ENCODE data around the gene CEPT1. TPM values are rescaled to one million over a fixed set of nuclear protein-coding genes. Genes with fewer than 3 reads are reported as not detected.
"Not testable (repeated sequence)": the region's sequence is repeated elsewhere in the genome, so short reads cannot be mapped to it uniquely, and the experiment has no call there.

CEPT1 gene
- 34.6 and 58.9 TPM in 2 replicates for total RNA-seq (ENCODE audit: low replicate concordance)

GRCh38 chr1:111139956-111140679 lies at the start of gene CEPT1, which contains the start of gene DRAM2:
Gene CEPT1 (plus strand): TSS chr1:111140223. CDS start chr1:111147715, 7,492 bp downstream.
Gene DRAM2 (minus strand): TSS chr1:111140093. CDS start chr1:111131554, 8,539 bp downstream.
- H3K36me3 ChIP-seq, result peaks cover 6% of the 10 kb centered on the region
- peaks cover 27% of the 10 kb centered on the region for H3K4me1 ChIP-seq
- Mint-ChIP-seq H3K4me3 (peak within 1 kb of the TSS; percentile 100), H3K9me3 (no peaks in the 10 kb centered on the region), H3K4me1 (peaks cover 19% of the 10 kb centered on the region), H3K27me3 (ENCODE audit: insufficient read depth, low read depth) (no peaks in the 10 kb centered on the region), H3K36me3 (peaks cover 4% of the 10 kb centered on the region), H3K27ac (peak within 1 kb of the TSS; percentile 99)
- peak within 1 kb of the TSS; percentile 51 for H3K9ac ChIP-seq
- H4K20me1 ChIP-seq (ENCODE audit: low read depth), result peaks cover 25% of the 10 kb centered on the region
- peak within 1 kb of the TSS; percentile 88 for H2AFZ ChIP-seq (replicated peaks)
- H3K27me3 ChIP-seq, result no peaks in the 10 kb centered on the region
- H3K4me3 ChIP-seq, result peak within 1 kb of the TSS; percentile 75
- no peaks in the 10 kb centered on the region for H3K9me3 ChIP-seq (ENCODE audit: low read depth)
- peaks cover 14% of the 10 kb centered on the region for H3F3A ChIP-seq (ENCODE audit: low read depth)
- peaks cover 65% of the 10 kb centered on the region for H3K79me2 ChIP-seq (ENCODE audit: low read depth)
- peak; percentile 99 for DNase-seq (ENCODE audit: low spot score)
- TF ChIP-seq EZH2 (IDR thresholded peaks at IDR 0.05) (no peak), CTCF (IDR thresholded peaks at IDR 0.05) (no peak)
- H3K4me2 ChIP-seq, result peak within 1 kb of the TSS; percentile 90
- peak within 1 kb of the TSS; percentile 91 for H3K27ac ChIP-seq

GRCh38 chr1:111095421-111095820 lies 44.6 kb upstream of the CEPT1 start:
- not testable (repeated sequence) for H3K4me1 ChIP-seq; H3F3A ChIP-seq (ENCODE audit: low read depth); DNase-seq (ENCODE audit: low spot score); H3K79me2 ChIP-seq (ENCODE audit: low read depth); H3K4me3 Mint-ChIP-seq; H3K4me2 ChIP-seq; H4K20me1 ChIP-seq (ENCODE audit: low read depth); H3K4me1 Mint-ChIP-seq; H3K4me3 ChIP-seq; H2AFZ ChIP-seq (replicated peaks); H3K9ac ChIP-seq; H3K27ac Mint-ChIP-seq; H3K36me3 Mint-ChIP-seq; H3K27me3 ChIP-seq; H3K27me3 Mint-ChIP-seq (ENCODE audit: insufficient read depth, low read depth); H3K36me3 ChIP-seq; H3K9me3 ChIP-seq (ENCODE audit: low read depth); H3K27ac ChIP-seq
- peaks cover 31% of the 10 kb centered on the region for H3K9me3 Mint-ChIP-seq

GRCh38 chr1:111097356-111098099 lies 42.5 kb upstream of the CEPT1 start:
- no peak for DNase-seq (ENCODE audit: low spot score)
- Mint-ChIP-seq H3K27ac (no peak overlapping the region), H3K4me1 (no peaks in the 10 kb centered on the region), H3K36me3 (no peaks in the 10 kb centered on the region), H3K27me3 (ENCODE audit: insufficient read depth, low read depth) (peaks cover 2% of the 10 kb centered on the region), H3K9me3 (peaks cover 41% of the 10 kb centered on the region), H3K4me3 (no peak overlapping the region)
- no peak overlapping the region for H3K27ac ChIP-seq
- H3F3A ChIP-seq (ENCODE audit: low read depth), result no peaks in the 10 kb centered on the region
- H2AFZ ChIP-seq (replicated peaks), result no peak overlapping the region
- TF ChIP-seq CTCF (IDR thresholded peaks at IDR 0.05) (no peak), EZH2 (IDR thresholded peaks at IDR 0.05) (no peak), EZH2phosphoT487 (IDR thresholded peaks at IDR 0.05) (no peak)
- no peaks in the 10 kb centered on the region for H4K20me1 ChIP-seq (ENCODE audit: low read depth)
- no peaks in the 10 kb centered on the region for H3K79me2 ChIP-seq (ENCODE audit: low read depth)
- no peak overlapping the region for H3K4me2 ChIP-seq
- no peaks in the 10 kb centered on the region for H3K4me1 ChIP-seq
- H3K4me3 ChIP-seq, result no peak overlapping the region
- H3K9ac ChIP-seq, result no peak overlapping the region
- no peaks in the 10 kb centered on the region for H3K27me3 ChIP-seq
- H3K36me3 ChIP-seq, result no peaks in the 10 kb centered on the region
- H3K9me3 ChIP-seq (ENCODE audit: low read depth), result peaks cover 4% of the 10 kb centered on the region

GRCh38 chr1:111099289-111099688 lies 40.7 kb upstream of the CEPT1 start:
- no peaks in the 10 kb centered on the region for H3K79me2 ChIP-seq (ENCODE audit: low read depth)
- H3K4me1 Mint-ChIP-seq, result no peaks in the 10 kb centered on the region
- H4K20me1 ChIP-seq (ENCODE audit: low read depth), result no peaks in the 10 kb centered on the region
- H3K36me3 ChIP-seq, result no peaks in the 10 kb centered on the region
- H3K27ac ChIP-seq, result no peak overlapping the region
- no peak for DNase-seq (ENCODE audit: low spot score)
- H3K9ac ChIP-seq, result no peak overlapping the region
- H3K4me1 ChIP-seq, result no peaks in the 10 kb centered on the region
- no peaks in the 10 kb centered on the region for H3F3A ChIP-seq (ENCODE audit: low read depth)
- peaks cover 4% of the 10 kb centered on the region for H3K9me3 ChIP-seq (ENCODE audit: low read depth)
- no peaks in the 10 kb centered on the region for H3K27me3 ChIP-seq
- no peak overlapping the region for H3K27ac Mint-ChIP-seq
- H3K4me3 Mint-ChIP-seq, result no peak overlapping the region
- H3K36me3 Mint-ChIP-seq, result no peaks in the 10 kb centered on the region
- no peak overlapping the region for H3K4me2 ChIP-seq
- no peak overlapping the region for H2AFZ ChIP-seq (replicated peaks)
- H3K4me3 ChIP-seq, result no peak overlapping the region
- no peak for TF ChIP-seq EZH2phosphoT487 (IDR thresholded peaks at IDR 0.05)
- no peak for TF ChIP-seq CTCF (IDR thresholded peaks at IDR 0.05)
- TF ChIP-seq EZH2 (IDR thresholded peaks at IDR 0.05), result no peak
- H3K27me3 Mint-ChIP-seq (ENCODE audit: insufficient read depth, low read depth), result peaks cover 2% of the 10 kb centered on the region
- peaks cover 32% of the 10 kb centered on the region for H3K9me3 Mint-ChIP-seq
